Progenitor cell of endocrine pancreas (in vitro differentiated cells): ENCODE measurements around the gene MFN1. TPM values are rescaled to one million over a fixed set of nuclear protein-coding genes. Genes with fewer than 3 reads are reported as not detected.

Experiments
- DNase-seq: peaks from one replicate; pipeline ENCODE4 v3.0.0; 2021; ENCODE audit warnings: low spot score; ENCODE audit not compliant: unreplicated experiment
- H3K27ac Mint-ChIP-seq: 2 replicates; pipeline ENCODE4 v1.8.0; 2021; ENCODE audit warnings: mild to moderate bottlenecking, moderate library complexity, mixed read lengths
- H3K27me3 Mint-ChIP-seq: 2 replicates; pipeline ENCODE4 v1.8.0; 2021; ENCODE audit warnings: mixed read lengths
- H3K36me3 Mint-ChIP-seq: 2 replicates; pipeline ENCODE4 v1.8.0; 2022; ENCODE audit warnings: mixed read lengths; ENCODE audit not compliant: insufficient read depth
- H3K4me1 Mint-ChIP-seq: 2 replicates; pipeline ENCODE4 v1.8.0; 2021; ENCODE audit warnings: low read depth, mixed read lengths
- H3K4me3 Mint-ChIP-seq: 2 replicates; pipeline ENCODE4 v1.8.0; 2021; ENCODE audit warnings: low read depth, mild to moderate bottlenecking, moderate library complexity, mixed read lengths
- H3K9me3 Mint-ChIP-seq: 2 replicates; pipeline ENCODE4 v1.8.0; 2021; ENCODE audit warnings: low read depth, mixed read lengths
- CTCF ChIP-seq: fragments of 200-600 bp; sonication (generic); IDR thresholded peaks from one replicate; pipeline ENCODE4 v1.5.0; 2021; ENCODE audit warnings: antibody characterized with exemption, mild to moderate bottlenecking; ENCODE audit not compliant: unreplicated experiment
- total RNA-seq: library from RNA; stranded (reverse); gene quantifications from 2 replicates; pipeline ENCODE4 v1.2.1, GENCODE V29; 2021

The MFN1 gene
- total RNA-seq, 1 donor from 2014 or later = 64.8 TPM

DNA sequence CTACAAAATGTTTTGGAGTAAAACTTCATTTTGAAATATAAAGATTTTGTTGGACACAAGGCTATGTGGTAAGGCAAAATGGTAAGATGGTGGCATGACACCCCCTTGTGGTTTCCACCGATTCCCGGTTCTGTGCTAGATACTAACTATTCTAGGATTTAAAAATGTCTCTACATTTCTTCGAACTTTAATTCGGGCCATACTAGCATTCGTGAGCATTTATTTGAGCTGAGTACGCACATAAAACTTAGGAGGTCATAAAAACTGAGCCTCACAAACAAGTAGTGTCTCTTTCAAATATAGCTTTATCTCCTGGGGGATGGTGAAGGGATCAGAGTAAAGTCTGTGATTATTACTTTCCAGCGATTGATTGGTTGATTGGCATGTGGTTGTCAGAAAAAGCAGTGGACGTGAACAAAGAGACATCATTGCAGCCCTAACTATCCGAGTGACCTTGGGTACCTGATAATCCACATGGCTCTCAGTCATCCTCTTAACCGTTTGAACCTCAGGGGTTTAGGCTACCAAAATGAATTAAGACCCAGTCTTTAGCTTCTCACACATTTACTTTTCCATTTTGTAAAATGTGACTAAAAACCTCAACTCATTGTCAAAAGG, 25.7 kb upstream of the MFN1 start:
- Mint-ChIP-seq H3K27me3 (peaks cover 9% of the 10 kb centered on the region), H3K9me3 (no peaks in the 10 kb centered on the region), H3K4me1 (peaks cover 18% of the 10 kb centered on the region), H3K36me3 (peaks cover 3% of the 10 kb centered on the region), H3K27ac (peak overlapping the region; percentile 86), H3K4me3 (peak overlapping the region; percentile 76)
- peak; percentile 43 for TF ChIP-seq CTCF
- DNase-seq = no peak

GRCh38 chr3:179322286-179323196, 25.0 kb upstream of the MFN1 start, which contains the start of gene ZNF639:
Gene ZNF639 (plus strand): TSS chr3:179323031. CDS start chr3:179328294, 5,263 bp downstream.
- Mint-ChIP-seq H3K27me3 (peaks cover 9% of the 10 kb centered on the region), H3K9me3 (no peaks in the 10 kb centered on the region), H3K4me3 (peak within 1 kb of the TSS; percentile 84), H3K36me3 (peaks cover 6% of the 10 kb centered on the region), H3K4me1 (peaks cover 18% of the 10 kb centered on the region), H3K27ac (peak within 1 kb of the TSS; percentile 94)
- peak; percentile 99 for TF ChIP-seq CTCF
- peak; percentile 93 for DNase-seq

DNA sequence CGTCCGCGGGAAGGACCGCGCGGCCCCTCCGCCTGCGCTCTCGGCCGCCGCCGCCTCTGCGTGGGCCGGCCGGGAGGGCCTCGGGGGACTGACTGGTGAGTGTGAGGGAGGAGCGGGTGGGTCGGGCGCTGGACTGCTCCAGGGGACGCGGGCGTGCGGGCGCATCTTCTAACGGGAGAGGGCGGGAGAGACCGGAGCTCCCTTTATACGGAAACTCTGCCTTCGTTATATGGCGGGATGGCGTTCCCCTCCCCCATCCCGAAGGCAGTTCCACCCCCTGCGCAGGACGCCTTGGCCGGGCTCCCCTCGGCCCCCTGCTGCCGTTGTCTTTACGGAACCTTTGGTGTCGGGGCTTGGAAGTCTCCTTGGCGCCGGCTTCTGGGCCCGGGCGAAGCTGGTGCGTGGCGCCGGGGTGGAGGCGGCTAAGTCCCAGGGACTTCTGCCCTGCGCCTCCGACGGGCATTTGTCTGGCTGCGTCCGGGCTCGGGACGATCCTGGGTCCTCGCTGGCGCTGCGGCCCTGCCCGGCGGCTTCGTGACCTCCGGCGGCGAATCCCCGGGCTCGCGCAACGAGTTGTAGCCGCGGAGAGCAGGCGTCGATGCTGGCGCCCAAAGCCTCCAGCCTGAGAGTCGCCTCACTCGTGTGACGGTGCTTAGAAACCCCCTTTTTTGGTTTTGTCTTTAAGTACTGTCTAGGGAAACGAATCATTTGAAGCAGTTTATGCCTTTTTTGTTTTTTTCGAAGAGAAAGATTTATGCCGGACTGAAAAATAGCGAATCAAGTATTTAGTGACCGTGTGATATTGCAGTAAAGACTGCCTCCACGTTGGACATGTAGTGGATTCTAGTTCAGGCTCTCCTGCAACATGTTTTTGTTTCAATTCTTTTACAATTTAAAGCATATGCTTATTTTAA, 24.1 kb upstream of the MFN1 start:
- no peaks in the 10 kb centered on the region for H3K9me3 Mint-ChIP-seq
- DNase-seq = peak; percentile 35
- H3K27me3 Mint-ChIP-seq = peaks cover 9% of the 10 kb centered on the region
- H3K36me3 Mint-ChIP-seq = peaks cover 7% of the 10 kb centered on the region
- peak overlapping the region; percentile 84 for H3K4me3 Mint-ChIP-seq
- peaks cover 15% of the 10 kb centered on the region for H3K4me1 Mint-ChIP-seq
- peak overlapping the region; percentile 94 for H3K27ac Mint-ChIP-seq
- TF ChIP-seq CTCF = no peak

GRCh38 chr3:179324270-179324754, 23.2 kb upstream of the MFN1 start:
- Mint-ChIP-seq H3K4me1 (peaks cover 15% of the 10 kb centered on the region), H3K27me3 (peaks cover 9% of the 10 kb centered on the region), H3K27ac (peak overlapping the region; percentile 94), H3K4me3 (peak overlapping the region; percentile 84), H3K36me3 (peaks cover 8% of the 10 kb centered on the region), H3K9me3 (no peaks in the 10 kb centered on the region)
- DNase-seq = no peak
- TF ChIP-seq CTCF = no peak
